ENCODE data around the gene CAMK1. TPM values are rescaled to one million over a fixed set of nuclear protein-coding genes. Genes with fewer than 3 reads are reported as not detected.
A peak's percentile ranks its signal among the peaks of the same experiment; 100 is the strongest.

The CAMK1 gene
- total RNA-seq, 1 experiment from 2014 or later = 9.7 TPM

DNA sequence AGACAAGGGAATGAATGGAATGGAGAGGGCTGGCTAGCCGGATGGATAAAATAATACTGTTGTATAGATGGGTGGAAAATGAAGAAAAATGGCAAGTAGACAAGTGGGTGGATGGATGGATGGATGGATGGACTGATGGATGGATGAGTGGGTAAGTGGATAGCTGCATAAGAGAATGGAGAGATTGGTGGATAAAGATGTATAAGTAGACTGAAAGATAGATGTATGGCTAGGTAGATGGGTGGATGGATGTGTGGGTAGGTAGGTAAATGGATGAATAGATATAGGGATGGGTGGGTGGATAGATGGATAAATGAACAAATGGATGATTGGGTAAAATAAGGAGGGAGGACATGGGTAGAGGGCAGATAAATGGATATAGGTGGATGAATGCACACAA lies 52.2 kb downstream of the CAMK1 start:
- POLR2A ChIA-PET = no interaction called here
- 0 out of 2 replicates have a peak, but pooled peaks cover 4% of the 10 kb centered on the region for H3K4me1 ChIP-seq (ENCODE audit: control insufficient read depth, insufficient read depth, low read length)
- H3K9me3 ChIP-seq (ENCODE audit: control insufficient read depth, insufficient read depth, low read depth, low read length) = no peaks in the 10 kb centered on the region
- DNase-seq (ENCODE audit: low read depth, low spot score) (no peak), ATAC-seq (no peak)
- TF ChIP-seq POLR2AphosphoS5 (IDR thresholded peaks at IDR 0.05; ENCODE audit: low read depth, low read length) (no peak), TCF7L2 (IDR thresholded peaks at IDR 0.05; ENCODE audit: low read depth, low read length) (no peak), CTCF (IDR thresholded peaks at IDR 0.05) (no peak), SIN3A (IDR thresholded peaks at IDR 0.05; ENCODE audit: borderline replicate concordance, insufficient read depth, low read depth, low read length) (no peak)
- TF ChIP-seq, protein P1, sequence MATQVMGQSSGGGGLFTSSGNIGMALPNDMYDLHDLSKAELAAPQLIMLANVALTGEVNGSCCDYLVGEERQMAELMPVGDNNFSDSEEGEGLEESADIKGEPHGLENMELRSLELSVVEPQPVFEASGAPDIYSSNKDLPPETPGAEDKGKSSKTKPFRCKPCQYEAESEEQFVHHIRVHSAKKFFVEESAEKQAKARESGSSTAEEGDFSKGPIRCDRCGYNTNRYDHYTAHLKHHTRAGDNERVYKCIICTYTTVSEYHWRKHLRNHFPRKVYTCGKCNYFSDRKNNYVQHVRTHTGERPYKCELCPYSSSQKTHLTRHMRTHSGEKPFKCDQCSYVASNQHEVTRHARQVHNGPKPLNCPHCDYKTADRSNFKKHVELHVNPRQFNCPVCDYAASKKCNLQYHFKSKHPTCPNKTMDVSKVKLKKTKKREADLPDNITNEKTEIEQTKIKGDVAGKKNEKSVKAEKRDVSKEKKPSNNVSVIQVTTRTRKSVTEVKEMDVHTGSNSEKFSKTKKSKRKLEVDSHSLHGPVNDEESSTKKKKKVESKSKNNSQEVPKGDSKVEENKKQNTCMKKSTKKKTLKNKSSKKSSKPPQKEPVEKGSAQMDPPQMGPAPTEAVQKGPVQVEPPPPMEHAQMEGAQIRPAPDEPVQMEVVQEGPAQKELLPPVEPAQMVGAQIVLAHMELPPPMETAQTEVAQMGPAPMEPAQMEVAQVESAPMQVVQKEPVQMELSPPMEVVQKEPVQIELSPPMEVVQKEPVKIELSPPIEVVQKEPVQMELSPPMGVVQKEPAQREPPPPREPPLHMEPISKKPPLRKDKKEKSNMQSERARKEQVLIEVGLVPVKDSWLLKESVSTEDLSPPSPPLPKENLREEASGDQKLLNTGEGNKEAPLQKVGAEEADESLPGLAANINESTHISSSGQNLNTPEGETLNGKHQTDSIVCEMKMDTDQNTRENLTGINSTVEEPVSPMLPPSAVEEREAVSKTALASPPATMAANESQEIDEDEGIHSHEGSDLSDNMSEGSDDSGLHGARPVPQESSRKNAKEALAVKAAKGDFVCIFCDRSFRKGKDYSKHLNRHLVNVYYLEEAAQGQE (IDR thresholded peaks at IDR 0.05; ENCODE audit: insufficient read depth in 1 of 2, low read depth in 2 of 2, low read length in 1 of 2) = no peak
- CTCF ChIA-PET = no interaction called here
- no peak overlapping the region for H3K27ac ChIP-seq (ENCODE audit: low read length)
- intact Hi-C loops (cut with micrococcal nuclease; ENCODE audit: unreplicated experiment) (no loop called here), in situ Hi-C loops (cut with HindIII; ENCODE audit: low pct_unique_long_range_greater_than_20kb, low sequenced_read_pairs) (no loop called here)
- no TSS peak for BruUV-seq (replicated peaks)
- no peaks in the 10 kb centered on the region; the same call in 1 of the 2 replicates for H3K27me3 ChIP-seq (ENCODE audit: control insufficient read depth, insufficient read depth, low read length)
- H3K4me3 ChIP-seq (ENCODE audit: low read depth in 2 of 2, low read length in 2 of 2) = no peak overlapping the region
- no peaks in the 10 kb centered on the region for H3K36me3 ChIP-seq (ENCODE audit: control insufficient read depth, insufficient read depth, low read length)

DNA sequence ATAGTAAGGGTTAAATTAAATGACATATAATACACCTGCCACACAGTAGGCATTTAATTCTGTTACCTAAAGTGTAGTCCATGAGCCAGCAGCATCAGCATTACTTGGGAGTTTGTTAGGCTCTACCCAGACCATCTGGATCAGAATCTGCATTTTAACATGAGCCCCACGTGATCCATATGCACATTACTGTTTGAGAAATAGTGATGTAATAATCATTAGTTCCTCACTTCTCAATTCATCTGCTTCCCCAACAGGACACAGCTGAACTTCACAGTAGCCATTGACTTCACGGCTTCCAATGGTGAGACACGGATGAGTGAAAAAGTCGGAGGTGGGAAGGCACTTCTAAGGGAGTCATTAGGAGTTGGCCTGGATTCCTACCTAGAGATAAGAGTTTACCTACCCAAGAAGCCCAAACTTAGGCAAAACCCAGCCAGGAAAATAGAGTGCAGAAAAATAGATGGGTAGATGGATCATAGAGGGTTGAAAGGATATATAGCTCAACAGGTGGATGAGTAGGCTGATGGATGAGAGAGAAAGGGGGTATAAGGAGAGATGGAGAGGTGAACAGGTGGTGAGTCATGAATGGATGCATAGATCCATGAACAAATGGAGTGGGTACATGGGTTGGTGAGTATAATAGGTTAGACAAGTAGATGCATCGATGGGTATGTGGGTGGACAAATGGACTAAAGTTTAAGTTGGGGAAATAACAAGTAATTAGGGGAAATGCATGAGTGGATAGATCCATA lies 52.8 kb downstream of the CAMK1 start:
- intact Hi-C loops (cut with micrococcal nuclease; ENCODE audit: unreplicated experiment) (no loop called here), in situ Hi-C loops (cut with HindIII; ENCODE audit: low pct_unique_long_range_greater_than_20kb, low sequenced_read_pairs) (no loop called here)
- CTCF ChIA-PET = no interaction called here
- Histone ChIP-seq H3K36me3 (ENCODE audit: control insufficient read depth, insufficient read depth, low read length) (no peaks in the 10 kb centered on the region), H3K27me3 (ENCODE audit: control insufficient read depth, insufficient read depth, low read length) (no peaks in the 10 kb centered on the region; the same call in none of the 2 replicates), H3K4me3 (ENCODE audit: low read depth in 2 of 2, low read length in 2 of 2) (no peak overlapping the region), H3K9me3 (ENCODE audit: control insufficient read depth, insufficient read depth, low read depth, low read length) (no peaks in the 10 kb centered on the region), H3K27ac (ENCODE audit: low read length) (no peak overlapping the region), H3K4me1 (ENCODE audit: control insufficient read depth, insufficient read depth, low read length) (0 out of 2 replicates have a peak, but pooled peaks cover 4% of the 10 kb centered on the region)
- POLR2A ChIA-PET = no interaction called here
- ATAC-seq (no peak), DNase-seq (ENCODE audit: low read depth, low spot score) (no peak)
- no TSS peak for BruUV-seq (replicated peaks)
- no peak for TF ChIP-seq TCF7L2 (IDR thresholded peaks at IDR 0.05; ENCODE audit: low read depth, low read length)

DNA sequence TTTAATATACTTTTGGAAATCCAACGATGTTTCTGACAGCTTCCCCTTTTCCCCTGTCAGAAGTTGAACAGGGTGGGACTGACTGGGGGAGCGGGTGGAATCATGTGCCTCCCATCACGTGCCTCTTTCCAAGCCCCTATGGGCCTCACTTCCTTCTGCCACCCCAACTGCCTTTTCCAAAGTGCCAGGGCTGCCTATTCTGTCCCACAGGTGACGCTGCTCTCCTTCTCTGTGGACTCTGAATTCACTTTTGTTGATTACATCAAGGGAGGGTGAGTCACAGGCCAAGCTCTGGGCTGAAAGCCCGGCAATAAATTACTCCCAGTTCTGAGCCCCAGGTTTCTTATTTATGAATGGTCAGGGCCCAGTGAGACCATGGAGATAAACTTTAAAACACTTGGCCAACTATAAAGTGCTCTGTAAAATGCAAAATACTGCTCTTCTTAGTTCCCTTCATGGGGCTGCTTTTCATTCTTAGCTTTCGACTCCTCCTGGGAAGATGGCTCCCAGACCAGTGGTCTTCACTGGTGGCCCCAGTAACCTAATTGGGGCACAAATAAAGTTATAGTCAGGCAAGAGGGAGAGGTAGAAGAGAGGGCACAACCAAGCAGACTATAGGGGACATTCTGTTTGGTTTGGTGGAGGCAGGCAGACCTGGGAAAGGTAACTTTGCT lies 53.8 kb downstream of the CAMK1 start:
- H3K4me1 ChIP-seq (ENCODE audit: control insufficient read depth, insufficient read depth, low read length) = 0 out of 2 replicates have a peak, but pooled peaks cover 4% of the 10 kb centered on the region
- peaks cover 4% of the 10 kb centered on the region for H3K27me3 ChIP-seq (ENCODE audit: control insufficient read depth, insufficient read depth, low read length)
- no peak for DNase-seq (ENCODE audit: low read depth, low spot score)
- ATAC-seq = peak; percentile 92
- no peaks in the 10 kb centered on the region for H3K36me3 ChIP-seq (ENCODE audit: control insufficient read depth, insufficient read depth, low read length)
- no peaks in the 10 kb centered on the region for H3K9me3 ChIP-seq (ENCODE audit: control insufficient read depth, insufficient read depth, low read depth, low read length)
- TF ChIP-seq POLR2AphosphoS5 (IDR thresholded peaks at IDR 0.05; ENCODE audit: low read depth, low read length) (no peak), SIN3A (IDR thresholded peaks at IDR 0.05; ENCODE audit: borderline replicate concordance, insufficient read depth, low read depth, low read length) (no peak), TCF7L2 (IDR thresholded peaks at IDR 0.05; ENCODE audit: low read depth, low read length) (no peak), CTCF (IDR thresholded peaks at IDR 0.05) (peak; percentile 78)
- TF ChIP-seq, protein P1 (IDR thresholded peaks at IDR 0.05; ENCODE audit: insufficient read depth in 1 of 2, low read depth in 2 of 2, low read length in 1 of 2) = no peak
- no peak overlapping the region for H3K4me3 ChIP-seq (ENCODE audit: low read depth in 2 of 2, low read length in 2 of 2)
- ChIA-PET POLR2A (no interaction called here), CTCF (interaction anchor here (0.5 kb wide), 1 partner anchor 73 kb away, joined by 8 read pairs; no protein-coding TSS in a partner anchor)
- H3K27ac ChIP-seq (ENCODE audit: low read length) = no peak overlapping the region
- intact Hi-C loops (cut with micrococcal nuclease; ENCODE audit: unreplicated experiment) = no loop called here
- in situ Hi-C loops (cut with HindIII; ENCODE audit: low pct_unique_long_range_greater_than_20kb, low sequenced_read_pairs) = no loop called here
- no TSS peak for BruUV-seq (replicated peaks)

Measured in Panc1 (cell line).